Suprapubic skin (tissue), 3 donors: Measurements from ENCODE around the gene TFCP2L1.

Source experiments
- POLR2A ChIP-seq, 2 donors: fragments of 450-650 bp; IDR thresholded peaks; one replicate each; pipeline ENCODE4 v1.6.1; 2017; ENCODE audit warnings: antibody characterized with exemption in 2 of 2, mild to moderate bottlenecking in 2 of 2, moderate library complexity in 2 of 2
- TF ChIP-seq, protein P1 (sequence below), 2 donors: fragments of 200-600 bp in 1 of 2; fragments of 450-650 bp in 1 of 2; sonication (generic) in 1 of 2; IDR thresholded peaks; one replicate each; pipeline ENCODE4 v1.5.1; 2016 to 2019; ENCODE audit warnings: antibody characterized with exemption in 2 of 2, mild to moderate bottlenecking in 1 of 2, moderate library complexity in 1 of 2

DNA sequence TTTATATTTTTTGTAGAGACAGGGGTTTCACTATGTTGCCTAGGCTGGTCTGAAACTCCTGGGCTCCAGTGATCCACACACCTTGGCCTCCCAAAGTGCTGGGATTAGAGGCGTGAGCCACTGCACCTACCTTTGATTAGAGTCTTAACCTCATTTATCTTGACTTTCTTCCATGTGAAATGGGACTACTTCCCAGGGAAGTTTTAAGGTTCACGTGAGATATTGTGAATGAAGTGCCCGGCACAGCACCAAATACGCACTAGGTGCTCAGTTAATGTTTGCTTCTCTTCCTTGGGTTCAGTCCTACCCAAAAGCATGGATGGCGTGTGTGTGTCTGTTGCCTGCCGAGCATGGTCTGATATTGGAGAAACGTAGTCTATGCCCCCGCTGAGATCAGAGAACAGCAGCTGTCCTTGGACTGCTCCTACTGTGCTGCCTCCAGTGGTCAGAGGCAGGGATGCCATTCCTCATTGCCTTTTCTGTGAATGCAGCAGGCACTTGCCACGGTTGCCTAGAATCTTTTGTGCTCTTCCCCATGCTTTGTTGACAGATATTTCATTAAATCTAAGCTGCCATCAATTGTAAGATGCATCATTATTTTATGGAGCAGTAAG, 12.3 kb upstream of the TFCP2L1 start:
- TF ChIP-seq, protein P1, sequence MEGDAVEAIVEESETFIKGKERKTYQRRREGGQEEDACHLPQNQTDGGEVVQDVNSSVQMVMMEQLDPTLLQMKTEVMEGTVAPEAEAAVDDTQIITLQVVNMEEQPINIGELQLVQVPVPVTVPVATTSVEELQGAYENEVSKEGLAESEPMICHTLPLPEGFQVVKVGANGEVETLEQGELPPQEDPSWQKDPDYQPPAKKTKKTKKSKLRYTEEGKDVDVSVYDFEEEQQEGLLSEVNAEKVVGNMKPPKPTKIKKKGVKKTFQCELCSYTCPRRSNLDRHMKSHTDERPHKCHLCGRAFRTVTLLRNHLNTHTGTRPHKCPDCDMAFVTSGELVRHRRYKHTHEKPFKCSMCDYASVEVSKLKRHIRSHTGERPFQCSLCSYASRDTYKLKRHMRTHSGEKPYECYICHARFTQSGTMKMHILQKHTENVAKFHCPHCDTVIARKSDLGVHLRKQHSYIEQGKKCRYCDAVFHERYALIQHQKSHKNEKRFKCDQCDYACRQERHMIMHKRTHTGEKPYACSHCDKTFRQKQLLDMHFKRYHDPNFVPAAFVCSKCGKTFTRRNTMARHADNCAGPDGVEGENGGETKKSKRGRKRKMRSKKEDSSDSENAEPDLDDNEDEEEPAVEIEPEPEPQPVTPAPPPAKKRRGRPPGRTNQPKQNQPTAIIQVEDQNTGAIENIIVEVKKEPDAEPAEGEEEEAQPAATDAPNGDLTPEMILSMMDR (IDR thresholded peaks at IDR 0.05), result peak in 1 of 2 donors; percentile 58
- TF ChIP-seq POLR2A (IDR thresholded peaks at IDR 0.05), result no peak
